Measurements from ENCODE around the gene SLC25A36.
A peak's percentile ranks its signal among the peaks of the same experiment; 100 is the strongest.

The SLC25A36 gene

GRCh38 chr3:140941090-140941433 is 574 bp upstream of the SLC25A36 start:
- no peak for TF ChIP-seq CTCF (conservative IDR thresholded peaks at IDR 0.05; ENCODE audit: low read length)
- no peak for TF ChIP-seq EZH2phosphoT487 (IDR thresholded peaks at IDR 0.05; ENCODE audit: borderline replicate concordance)
- Histone ChIP-seq H3K4me3 (ENCODE audit: low read length, poor library complexity, severe bottlenecking) (peak overlapping the region; percentile 80), H3K79me2 (ENCODE audit: insufficient read depth, low read length) (peaks cover 40% of the 10 kb centered on the region), H3K36me3 (ENCODE audit: insufficient read depth, low read length) (no peaks in the 10 kb centered on the region), H3K27me3 (ENCODE audit: insufficient read depth, low read length, poor library complexity, severe bottlenecking) (no peaks in the 10 kb centered on the region), H2AFZ (ENCODE audit: low read length) (peak overlapping the region; percentile 99), H3K9ac (ENCODE audit: low read depth, low read length, poor library complexity, severe bottlenecking) (peak overlapping the region; percentile 80), H3K9me3 (ENCODE audit: insufficient read depth, low read depth, low read length) (no peaks in the 10 kb centered on the region), H3K9me2 (replicated peaks; ENCODE audit: low read depth, low read length) (no peaks in the 10 kb centered on the region), H3K4me2 (ENCODE audit: low read depth, low read length, poor library complexity, severe bottlenecking) (peak overlapping the region; percentile 83), H4K20me1 (ENCODE audit: insufficient read depth, low read length, poor library complexity, severe bottlenecking) (peaks cover 36% of the 10 kb centered on the region), H3K4me1 (ENCODE audit: insufficient read depth, low read length, poor library complexity, severe bottlenecking) (peaks cover 34% of the 10 kb centered on the region), H3F3A (ENCODE audit: low read depth) (0 out of 2 replicates have a peak, but pooled peaks cover 3% of the 10 kb centered on the region)

GRCh38 chr3:140942221-140943104 is 827 bp downstream of the SLC25A36 start:
- peak overlapping the region; percentile 80 for H3K9ac ChIP-seq (ENCODE audit: low read depth, low read length, poor library complexity, severe bottlenecking)
- H3K9me2 ChIP-seq (replicated peaks; ENCODE audit: low read depth, low read length): no peaks in the 10 kb centered on the region
- peak overlapping the region; percentile 74 for H2AFZ ChIP-seq (ENCODE audit: low read length)
- H3K27me3 ChIP-seq (ENCODE audit: insufficient read depth, low read length, poor library complexity, severe bottlenecking): no peaks in the 10 kb centered on the region
- 0 out of 2 replicates have a peak, but pooled peaks cover 3% of the 10 kb centered on the region for H3F3A ChIP-seq (ENCODE audit: low read depth)
- no peak for TF ChIP-seq EZH2phosphoT487 (IDR thresholded peaks at IDR 0.05; ENCODE audit: borderline replicate concordance)
- no peak for TF ChIP-seq CTCF (conservative IDR thresholded peaks at IDR 0.05; ENCODE audit: low read length)
- peaks cover 49% of the 10 kb centered on the region for H4K20me1 ChIP-seq (ENCODE audit: insufficient read depth, low read length, poor library complexity, severe bottlenecking)
- peaks cover 54% of the 10 kb centered on the region for H3K79me2 ChIP-seq (ENCODE audit: insufficient read depth, low read length)
- H3K9me3 ChIP-seq (ENCODE audit: insufficient read depth, low read depth, low read length): no peaks in the 10 kb centered on the region
- no peaks in the 10 kb centered on the region for H3K36me3 ChIP-seq (ENCODE audit: insufficient read depth, low read length)
- H3K4me3 ChIP-seq (ENCODE audit: low read length, poor library complexity, severe bottlenecking): peak overlapping the region; percentile 80
- peaks cover 46% of the 10 kb centered on the region for H3K4me1 ChIP-seq (ENCODE audit: insufficient read depth, low read length, poor library complexity, severe bottlenecking)
- H3K4me2 ChIP-seq (ENCODE audit: low read depth, low read length, poor library complexity, severe bottlenecking): peak overlapping the region; percentile 89

- Histone ChIP-seq H3K4me1 (ENCODE audit: insufficient read depth, low read length, poor library complexity, severe bottlenecking) (peaks cover 53% of the 10 kb centered on the region), H2AFZ (ENCODE audit: low read length) (no peak overlapping the region), H3K79me2 (ENCODE audit: insufficient read depth, low read length) (peaks cover 69% of the 10 kb centered on the region), H3K9ac (ENCODE audit: low read depth, low read length, poor library complexity, severe bottlenecking) (peak overlapping the region; percentile 80), H3K4me3 (ENCODE audit: low read length, poor library complexity, severe bottlenecking) (peak overlapping the region; percentile 80), H3K27me3 (ENCODE audit: insufficient read depth, low read length, poor library complexity, severe bottlenecking) (no peaks in the 10 kb centered on the region), H3K9me3 (ENCODE audit: insufficient read depth, low read depth, low read length) (no peaks in the 10 kb centered on the region), H4K20me1 (ENCODE audit: insufficient read depth, low read length, poor library complexity, severe bottlenecking) (peaks cover 61% of the 10 kb centered on the region), H3F3A (ENCODE audit: low read depth) (0 out of 2 replicates have a peak, but pooled peaks cover 3% of the 10 kb centered on the region), H3K9me2 (replicated peaks; ENCODE audit: low read depth, low read length) (no peaks in the 10 kb centered on the region), H3K4me2 (ENCODE audit: low read depth, low read length, poor library complexity, severe bottlenecking) (peak overlapping the region; percentile 89), H3K36me3 (ENCODE audit: insufficient read depth, low read length) (no peaks in the 10 kb centered on the region)
- no peak for TF ChIP-seq EZH2phosphoT487 (IDR thresholded peaks at IDR 0.05; ENCODE audit: borderline replicate concordance)
- TF ChIP-seq CTCF (conservative IDR thresholded peaks at IDR 0.05; ENCODE audit: low read length): no peak
These were observed 2.3 kb downstream of the SLC25A36 start for GRCh38 chr3:140943781-140944552.
